Activated naive CD4-positive, alpha-beta T cell treated with Interleukin-2 at 50 U/mL for 16 hours (primary cell): ENCODE data around the gene SRSF3.

Source experiments
- DNase-seq: peaks from one replicate; pipeline ENCODE4 v3.0.0-alpha.2; 2020

Gene SRSF3

DNA sequence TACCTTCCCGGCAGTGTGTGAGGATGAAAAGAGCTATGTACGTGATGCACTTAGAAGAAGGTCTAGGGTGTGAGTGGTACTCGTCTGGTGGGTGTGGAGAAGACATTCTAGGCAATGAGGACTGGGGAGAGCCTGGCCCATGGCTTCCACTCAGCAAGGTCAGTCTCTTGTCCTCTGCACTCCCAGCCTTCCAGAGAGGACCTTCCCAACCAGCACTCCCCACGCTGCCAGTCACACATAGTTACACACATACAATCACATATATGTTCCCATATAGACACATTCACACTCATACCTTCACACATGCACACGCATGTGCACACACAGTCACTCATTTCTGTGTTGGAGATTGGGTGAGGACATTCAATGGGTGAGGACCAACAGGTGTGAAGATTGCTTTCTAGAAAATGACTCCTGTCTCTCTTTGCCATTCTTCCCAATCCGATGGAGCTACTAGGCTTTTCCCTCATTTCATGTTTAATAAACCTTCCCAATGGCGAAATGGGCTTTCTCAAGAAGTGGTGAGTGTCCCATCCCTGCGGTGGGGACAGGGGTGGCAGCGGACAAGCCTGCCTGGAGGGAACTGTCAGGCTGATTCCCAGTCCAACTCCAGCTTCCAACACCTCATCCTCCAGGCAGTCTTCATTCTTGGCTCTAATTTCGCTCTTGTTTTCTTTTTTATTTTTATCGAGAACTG, 30.4 kb downstream of the SRSF3 start:
- no peak for DNase-seq

DNA sequence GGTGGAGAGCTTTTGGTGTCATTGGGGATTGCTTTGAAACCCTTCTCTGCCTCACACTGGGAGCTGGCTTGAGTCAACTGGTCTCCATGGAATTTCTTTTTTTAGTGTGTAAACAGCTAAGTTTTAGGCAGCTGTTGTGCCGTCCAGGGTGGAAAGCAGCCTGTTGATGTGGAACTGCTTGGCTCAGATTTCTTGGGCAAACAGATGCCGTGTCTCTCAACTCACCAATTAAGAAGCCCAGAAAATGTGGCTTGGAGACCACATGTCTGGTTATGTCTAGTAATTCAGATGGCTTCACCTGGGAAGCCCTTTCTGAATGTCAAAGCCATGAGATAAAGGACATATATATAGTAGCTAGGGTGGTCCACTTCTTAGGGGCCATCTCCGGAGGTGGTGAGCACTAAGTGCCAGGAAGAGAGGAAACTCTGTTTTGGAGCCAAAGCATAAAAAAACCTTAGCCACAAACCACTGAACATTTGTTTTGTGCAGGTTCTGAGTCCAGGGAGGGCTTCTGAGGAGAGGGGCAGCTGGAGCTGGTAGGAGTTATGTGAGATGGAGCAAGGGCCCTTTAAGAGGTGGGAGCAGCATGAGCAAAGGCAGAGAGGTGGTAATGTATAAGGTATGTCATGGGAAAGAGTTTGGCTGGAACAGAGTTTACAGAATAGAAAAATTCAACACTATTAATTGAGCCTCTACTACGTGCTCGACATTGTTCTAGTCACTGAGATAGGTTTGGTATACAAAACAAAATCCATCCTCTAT, 31.2 kb downstream of the SRSF3 start:
- no peak for DNase-seq

DNA sequence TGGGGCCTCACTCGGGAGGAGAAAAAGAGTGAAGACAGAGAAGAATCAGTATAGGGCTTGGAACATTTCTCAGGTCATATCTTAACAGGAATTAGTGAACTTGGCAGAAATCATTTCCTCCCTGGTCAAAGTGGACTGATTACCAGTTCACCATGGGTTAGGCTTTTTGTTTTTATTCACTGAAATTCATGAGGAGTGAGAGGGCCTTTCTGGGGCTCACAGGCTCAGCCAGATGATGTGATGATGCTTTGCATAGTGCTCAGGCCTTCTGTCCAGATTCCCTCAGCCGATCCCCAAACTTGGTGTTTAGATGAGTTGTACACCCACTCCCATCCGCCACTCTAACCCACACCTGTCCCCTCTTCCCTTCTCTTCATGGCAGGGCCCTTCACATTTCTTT, 32.5 kb downstream of the SRSF3 start:
- DNase-seq = no peak

DNA sequence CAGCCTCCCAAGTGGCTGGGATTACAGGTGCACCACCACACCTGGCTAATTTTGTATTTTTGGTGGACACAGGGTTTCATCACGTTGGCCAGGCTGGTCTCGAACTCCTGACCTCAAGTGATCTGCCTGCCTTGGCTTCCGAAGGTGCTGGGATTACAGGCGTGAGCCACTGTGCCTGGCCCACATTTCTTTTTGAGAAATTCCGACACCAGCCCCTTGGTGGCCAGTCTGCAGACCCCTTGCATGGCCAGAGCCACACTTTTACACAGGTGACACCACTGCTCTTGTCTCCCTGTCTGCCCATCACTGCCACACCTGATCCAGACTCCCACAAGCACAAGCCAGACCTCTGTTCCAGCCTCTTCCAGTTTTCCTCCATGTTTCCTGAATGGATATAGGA, 33.0 kb downstream of the SRSF3 start:
- no peak for DNase-seq

DNA sequence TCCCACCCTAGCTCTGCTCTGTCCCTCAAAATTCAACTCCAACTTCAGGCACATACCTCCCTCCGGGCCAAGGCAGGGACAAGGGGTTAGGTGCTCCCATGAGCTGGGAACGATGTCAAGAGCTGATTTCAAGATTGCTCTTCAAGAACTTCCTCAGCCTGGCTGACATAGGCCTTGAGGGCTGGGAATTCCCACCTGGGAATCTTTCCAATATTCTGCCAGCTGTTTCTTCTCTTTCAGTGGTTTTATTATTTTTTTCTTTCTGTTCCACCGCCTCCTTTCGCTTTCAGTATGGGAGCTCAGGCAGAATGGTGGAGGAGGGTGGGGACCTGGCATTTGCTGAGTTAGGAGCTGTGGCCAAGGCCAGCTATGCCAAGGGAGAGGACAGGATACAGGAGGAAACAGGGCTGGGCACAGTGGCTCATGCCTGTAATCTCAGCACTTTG, 33.7 kb downstream of the SRSF3 start:
- DNase-seq = no peak

DNA sequence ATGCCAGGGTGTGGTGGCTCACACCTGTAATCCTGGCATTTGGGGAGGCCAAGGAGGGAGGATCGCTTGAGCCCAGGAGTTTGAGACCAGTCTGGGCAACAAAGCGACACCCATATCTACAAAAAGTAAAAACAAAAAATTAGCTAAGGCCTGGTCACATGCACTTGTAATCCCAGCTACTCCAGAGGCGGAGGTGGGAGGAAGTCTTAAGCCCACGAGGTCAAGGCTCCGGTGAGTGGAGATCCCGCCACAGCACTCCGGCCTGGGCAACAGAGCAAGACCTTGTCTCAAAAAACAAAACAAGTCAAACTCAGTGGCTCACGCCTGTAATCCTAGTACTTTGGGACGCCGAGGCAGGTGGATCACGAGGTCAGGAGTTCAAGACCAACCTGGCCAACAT, 35.6 kb downstream of the SRSF3 start:
- no peak for DNase-seq

DNA sequence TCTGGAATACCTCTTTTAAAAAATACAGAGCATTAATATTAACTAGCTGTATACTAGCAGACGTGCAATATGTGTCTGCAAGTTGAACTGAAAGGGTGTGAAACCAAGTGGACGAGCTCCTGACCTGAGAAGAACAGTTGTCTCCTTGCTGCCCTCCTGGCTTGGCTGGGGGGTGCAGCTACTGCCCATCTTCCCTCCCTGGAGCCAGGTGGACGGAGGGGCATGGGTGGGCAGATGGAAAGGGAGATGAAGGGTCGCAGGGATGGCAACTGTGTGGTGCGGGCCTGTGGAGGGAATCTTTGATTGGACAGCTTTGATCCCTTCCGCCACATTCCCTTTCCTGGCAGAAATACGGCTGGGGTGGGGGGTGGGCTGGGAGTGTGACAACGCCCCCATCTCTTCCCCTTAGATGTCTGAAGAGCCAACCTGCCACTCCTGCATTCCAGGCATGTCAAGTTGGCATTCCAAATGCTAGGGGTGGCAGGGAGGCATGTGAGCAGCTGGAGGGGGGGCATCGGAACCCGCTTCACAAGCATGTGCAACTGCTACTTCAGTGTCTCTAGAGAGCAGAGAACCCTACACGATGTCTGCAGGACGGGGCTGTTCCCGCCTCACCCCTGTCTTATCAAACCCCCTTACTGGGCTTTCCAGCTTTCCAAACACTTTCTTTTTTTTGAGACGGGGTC, 37.3 kb downstream of the SRSF3 start:
- no peak for DNase-seq

DNA sequence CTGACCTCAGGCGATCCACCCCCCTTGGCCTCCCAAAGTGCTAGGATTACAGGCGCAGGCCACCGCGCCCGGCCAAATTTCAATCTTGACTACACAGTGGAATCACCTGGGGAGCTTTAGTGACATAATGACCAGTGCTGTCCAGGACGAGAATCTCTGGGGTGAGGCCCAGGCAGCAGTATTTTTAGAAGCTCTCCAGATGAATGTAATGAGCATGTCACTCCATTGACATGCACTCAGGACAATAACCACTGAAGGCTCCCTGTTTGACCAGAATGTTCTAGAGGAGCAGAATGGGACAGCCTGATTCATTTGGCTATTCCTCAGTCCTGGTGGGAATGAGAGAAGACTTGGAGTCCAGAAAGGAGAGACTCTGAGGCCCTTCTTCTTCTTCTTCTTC, 39.2 kb downstream of the SRSF3 start:
- DNase-seq = no peak

DNA sequence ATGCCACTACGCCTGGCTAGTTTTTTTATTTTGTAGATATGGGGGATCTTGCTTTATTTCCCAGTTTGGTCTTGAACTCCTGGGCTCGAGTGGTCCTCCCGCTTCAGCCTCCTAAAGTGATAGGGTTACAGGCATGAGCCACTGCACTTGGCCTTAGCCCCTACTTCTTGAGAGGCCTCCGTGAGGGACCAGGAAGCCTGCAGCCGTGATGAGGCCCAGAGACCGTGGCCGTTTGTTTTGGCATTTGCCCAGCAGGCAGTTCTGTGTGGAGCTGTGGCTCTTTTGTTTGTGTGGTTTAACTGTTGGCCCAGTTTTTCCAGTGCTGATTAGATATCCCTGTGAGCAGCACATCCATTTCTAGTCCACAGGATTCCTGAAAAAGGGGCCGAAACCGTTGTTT, 39.8 kb downstream of the SRSF3 start:
- no peak for DNase-seq

DNA sequence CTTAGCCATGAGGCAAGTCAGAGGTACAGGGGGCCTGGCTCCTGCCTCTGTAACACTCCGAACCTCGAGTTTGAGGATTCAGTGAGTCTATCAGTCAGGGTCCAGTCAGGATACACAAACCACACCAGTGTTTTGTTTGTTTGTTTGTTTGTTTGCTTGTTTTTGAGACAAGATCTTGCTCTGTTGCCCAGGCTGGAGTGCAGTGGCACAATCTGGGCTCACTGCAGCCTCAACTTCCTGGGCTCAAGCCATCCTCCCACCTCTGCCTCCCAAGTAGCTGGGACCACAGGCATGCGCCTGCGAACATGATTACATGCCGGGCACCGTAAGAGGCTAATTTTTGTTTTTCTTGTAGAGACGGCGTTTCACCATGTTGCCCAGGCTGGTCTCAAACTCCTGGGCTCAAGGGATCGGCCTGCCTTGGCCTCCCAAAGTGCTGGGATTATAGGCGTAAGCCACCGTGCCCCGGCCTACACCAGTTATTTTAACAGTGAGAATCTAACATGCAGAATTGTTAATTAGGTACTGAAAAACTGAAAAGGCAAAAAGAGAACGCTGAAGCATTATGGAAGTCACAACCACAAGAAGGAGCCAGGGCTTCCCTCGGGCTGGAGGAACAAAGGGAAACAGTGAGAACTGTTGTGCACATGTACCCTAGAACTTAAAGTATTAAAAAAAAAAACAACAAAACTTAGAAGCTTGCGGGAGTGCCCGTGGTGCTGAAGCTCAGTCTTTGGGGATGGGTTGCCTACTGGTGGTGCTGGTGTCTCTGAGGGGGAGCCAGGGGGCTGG, 40.4 kb downstream of the SRSF3 start:
- DNase-seq = no peak

DNA sequence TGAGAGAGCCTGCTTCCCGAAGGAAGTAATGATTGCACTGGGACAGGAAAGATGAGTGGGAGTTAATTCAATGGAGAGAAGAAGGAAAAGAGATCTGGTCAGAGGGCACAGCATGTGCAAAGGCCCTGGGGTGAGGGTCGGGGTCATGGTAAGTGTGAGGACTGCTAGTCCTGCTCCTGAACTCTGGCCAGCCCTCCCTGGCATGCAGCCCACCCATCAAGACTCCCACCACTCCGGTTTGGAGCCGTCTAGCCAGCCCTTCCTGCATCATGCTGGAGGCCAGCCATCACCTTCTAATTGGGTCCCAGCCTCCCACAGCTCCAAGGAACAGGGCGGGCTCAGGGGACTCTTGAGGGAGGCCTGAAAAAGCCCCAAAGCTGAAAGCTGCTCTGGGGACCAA, 42.1 kb downstream of the SRSF3 start:
- no peak for DNase-seq

DNA sequence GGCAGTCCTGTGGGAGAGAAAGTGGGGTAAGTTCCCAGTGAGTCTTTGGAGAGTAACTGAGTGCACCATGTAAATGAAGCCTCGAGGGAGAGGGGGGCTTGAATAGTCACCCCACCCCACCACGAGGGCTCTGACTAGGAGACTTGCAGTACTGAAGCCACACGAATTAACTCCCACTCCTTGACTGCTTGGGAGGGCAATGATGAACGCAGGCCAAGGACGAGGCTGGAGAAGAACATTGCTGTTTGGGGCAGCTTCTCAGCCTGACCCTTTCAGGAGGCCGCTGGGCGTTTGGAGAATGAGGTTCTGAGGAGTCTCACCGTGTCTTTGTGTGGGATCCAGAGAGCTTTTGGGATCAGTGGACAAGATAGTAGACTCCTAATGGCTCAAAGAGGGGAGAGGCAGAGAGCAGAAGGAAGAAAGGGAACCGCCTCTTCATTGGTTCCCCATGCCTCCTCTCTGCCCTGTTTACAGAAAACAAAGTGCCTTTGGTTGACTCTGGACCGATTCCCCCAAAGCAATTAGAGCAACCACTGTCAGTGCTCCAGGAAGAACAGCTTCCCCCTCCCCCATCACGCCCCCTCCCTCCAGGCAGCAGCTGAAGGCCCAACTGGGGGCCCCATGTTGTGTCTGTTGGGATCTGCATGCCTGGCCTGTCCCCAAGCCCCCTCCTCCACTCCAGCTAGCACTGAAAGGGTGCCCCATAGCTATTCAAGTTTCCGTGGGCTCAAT, 42.7 kb downstream of the SRSF3 start:
- no peak for DNase-seq

DNA sequence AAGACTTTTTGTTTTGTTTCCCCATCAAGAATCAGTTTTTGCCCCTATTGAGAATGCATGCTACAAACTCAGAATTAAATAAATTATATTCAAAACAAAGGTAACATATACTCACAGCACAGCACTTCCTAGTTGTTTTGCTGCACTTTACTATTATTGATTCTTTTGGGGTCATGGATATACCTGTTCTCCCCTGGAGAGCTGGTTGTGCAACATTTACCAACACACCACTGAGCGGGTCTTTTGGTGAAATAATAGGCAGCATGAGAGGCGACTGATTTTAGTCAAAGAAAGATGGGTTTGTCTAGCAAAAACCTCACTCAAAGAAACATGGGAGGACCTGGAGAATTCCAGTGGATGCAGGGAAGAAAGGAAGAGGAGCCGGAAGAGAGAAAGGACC, 44.4 kb downstream of the SRSF3 start:
- DNase-seq = no peak

DNA sequence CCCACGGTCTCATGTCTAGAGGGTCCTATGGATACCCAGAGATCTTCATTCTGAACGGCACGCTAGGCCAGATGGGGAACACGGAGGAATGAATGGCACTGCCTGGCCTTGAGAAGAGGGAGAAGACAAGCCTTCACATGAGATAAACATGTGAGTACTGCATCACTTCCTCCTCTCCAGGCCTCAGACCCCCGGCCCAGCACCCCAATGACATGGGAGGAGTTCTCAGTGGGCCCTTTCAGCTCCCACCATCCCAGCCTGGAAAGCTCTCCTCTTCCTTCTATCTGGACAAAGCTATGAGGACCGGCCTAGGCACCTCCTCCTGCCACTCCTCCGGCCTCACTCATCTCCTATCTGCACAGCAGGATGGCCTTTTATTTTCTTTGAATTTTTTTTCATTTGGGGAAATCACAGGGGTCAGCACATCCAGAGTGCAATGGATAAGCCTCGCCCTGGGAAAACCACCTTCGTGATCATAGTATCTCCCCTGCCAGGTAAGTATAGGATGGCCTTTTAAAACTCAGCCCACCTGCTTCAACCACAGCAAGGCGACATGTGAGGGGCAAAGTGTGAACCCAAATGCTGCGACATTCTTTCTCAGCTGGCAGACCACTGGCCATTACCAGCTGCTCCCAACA, 45.1 kb downstream of the SRSF3 start:
- no peak for DNase-seq

DNA sequence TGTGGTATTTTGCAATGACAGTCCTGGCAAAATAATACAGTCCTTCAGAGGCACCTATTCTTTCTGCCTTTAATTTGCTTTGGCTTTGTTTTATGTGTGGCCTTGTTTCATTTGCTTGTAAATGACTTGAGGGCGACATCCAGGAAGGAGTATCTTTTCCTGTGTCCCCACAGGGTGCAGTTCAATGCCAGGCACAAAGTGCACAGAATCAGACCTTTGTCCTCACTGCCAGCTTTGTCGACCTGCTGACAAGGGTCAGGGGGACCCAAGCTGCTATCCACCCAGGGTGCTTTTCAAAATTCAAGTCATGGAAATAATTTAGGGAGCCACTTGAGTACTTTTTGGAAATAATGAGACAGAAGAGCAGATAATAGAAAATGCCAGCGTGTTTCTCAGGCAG, 47.4 kb downstream of the SRSF3 start:
- DNase-seq = no peak

DNA sequence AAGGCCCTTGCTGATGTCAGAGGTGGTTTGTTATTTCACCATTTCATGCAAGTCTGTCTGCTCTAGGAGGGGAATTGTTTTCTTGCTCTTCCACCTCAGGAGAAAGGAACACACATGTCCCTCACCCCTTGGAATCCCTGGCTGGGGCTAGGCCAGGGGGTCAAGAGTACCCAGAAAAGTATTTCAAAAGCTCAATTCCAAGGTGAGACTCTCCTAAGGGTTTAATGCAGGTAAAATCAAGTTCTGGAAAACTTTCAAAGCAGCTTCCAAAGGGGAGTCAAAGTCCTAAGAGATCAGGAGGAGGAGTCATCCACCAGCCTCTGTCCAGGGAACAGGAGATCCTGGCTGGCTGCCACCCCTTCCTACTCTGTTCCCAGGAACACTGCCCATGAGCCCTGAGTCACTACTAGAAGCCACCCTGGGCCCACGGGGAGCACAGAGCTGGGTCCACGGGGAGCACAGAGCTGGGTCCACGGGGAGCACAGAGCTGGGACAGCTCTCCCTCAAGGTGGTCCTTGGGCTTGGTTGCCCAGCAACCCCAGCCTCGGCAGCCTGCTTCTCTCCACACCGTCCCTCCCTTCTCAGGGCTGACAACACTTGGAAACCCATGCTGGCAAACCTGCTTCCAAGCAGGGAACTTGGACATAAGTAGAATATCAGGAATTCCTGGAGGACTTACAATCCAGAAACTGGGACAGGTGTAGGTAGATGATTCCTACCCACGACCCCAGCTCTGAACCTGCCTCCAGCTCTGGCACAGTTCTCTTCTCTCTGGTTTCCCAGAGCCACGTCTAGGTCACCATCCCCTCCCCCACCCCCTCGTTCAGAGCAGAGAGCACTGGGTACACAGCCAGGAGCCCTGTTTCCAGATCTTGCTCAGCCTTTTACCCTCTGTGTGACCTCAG, 49.0 kb downstream of the SRSF3 start:
- DNase-seq = no peak

DNA sequence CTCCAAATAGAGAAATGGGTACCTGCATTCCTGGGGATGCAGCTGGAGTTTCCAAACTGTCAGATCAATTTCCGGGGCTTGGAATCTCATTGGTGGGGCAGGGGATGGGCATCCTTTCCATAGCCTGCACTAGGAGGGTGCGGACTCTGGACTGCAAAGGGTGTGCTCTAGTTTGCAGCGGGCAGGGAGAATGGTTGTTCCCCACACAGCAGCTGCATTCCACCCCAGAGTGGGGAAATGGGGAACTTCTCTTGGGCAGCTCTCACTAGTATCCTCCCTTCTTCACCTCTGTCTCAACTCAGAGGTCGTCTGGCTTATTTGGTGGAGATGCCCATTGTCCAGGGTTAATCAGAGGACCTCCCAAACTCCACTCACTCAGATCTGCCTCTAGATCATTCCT, 49.8 kb downstream of the SRSF3 start:
- no peak for DNase-seq

DNA sequence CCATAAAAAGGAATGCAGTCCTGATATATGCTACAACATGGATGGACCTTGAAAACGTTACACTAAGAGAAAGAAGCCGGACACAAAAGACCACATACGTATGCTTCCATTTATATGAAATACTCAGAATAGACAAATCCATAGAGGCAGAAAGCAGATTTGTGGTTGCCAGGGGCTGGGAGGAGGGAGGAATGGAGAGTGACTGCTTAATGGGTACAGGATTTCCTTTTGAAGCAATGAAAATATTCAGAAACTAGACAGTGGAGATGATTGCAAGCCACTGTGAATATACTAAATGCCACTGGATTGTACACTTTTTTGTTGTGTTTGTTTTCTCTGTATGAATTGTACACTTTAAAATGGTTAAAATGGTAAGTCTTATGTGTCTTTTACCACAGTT, 54.9 kb downstream of the SRSF3 start:
- no peak for DNase-seq

DNA sequence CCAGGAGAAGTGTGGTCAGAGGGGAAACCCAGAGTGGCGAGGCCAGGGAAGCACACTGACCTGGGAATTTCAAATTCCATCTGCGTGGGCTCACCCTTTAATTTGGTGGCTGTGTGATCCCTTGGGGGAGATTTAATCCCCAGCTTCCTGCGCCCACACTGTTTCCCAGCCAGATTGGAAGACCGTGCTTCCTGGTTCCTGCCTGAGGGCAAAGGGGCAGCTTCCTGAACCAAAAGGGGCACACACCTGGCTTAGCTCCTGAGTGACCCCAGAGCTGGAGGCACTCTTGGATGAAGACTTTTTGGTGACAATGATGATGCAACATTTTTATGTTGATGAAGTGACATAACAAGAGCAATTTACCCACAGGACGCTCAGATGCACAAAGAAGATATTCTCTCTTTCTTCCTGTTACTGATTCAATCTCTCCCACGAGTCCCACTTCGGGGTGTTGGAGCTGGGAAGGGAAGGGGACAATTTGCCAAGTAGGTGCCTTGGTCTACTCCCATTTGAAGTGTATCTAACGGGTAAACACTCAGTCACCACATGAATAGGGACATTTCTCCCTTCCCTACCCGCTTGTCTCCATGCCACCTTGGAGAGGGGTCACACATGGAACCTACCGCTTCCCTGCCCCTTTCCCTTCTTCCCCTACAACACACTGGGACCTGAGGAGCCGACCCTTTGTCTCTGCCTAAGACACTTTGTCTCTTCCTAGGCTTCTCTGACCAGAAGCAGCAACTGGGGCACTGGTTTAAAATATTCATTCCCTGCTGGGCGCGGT, 55.7 kb downstream of the SRSF3 start:
- DNase-seq = no peak

DNA sequence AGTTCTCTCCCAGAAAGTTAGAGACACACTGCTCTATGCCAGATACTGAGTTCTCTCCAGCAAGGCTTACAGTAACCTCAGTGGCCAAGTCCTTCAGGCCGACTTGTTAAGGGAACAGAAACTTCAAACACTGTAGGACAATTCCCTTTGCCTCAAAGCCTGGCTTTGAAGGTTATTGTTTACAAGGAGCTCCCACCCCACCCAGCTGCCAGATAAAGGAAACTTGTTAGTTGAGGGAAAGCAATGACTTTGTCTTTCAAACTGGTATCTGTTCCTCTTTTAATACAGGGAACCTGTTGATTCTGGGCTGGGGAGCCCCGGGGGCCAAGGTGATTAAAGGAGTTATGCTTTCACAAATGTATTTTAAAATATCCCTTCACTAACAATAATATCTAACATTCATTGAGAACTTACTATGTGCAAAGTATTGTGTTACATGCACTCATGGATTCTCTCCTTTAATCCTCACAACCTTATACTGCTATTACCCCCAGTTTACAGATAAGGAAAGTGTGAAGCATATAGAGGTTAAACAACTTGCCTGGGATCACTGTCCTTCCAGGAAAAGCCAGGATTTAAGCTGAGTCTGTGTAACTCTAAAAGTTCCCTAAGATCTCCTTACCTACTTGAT, 56.8 kb downstream of the SRSF3 start:
- DNase-seq = no peak
